AG04449 (cell line): ENCODE measurements around the gene NGEF.
A peak's percentile ranks its signal among the peaks of the same experiment; 100 is the strongest.

Source experiments
- CTCF ChIA-PET: fragments of 350-600 bp; formaldehyde crosslinking; extraction: SDS; loops from one replicate; lab custom pipeline; 2021; ENCODE audit warnings: antibody characterized with exemption; lab: Yijun Ruan, JAX
- POLR2A ChIA-PET: fragments of 400-600, 350-600 bp; formaldehyde crosslinking; extraction: SDS; loops from one replicate; lab custom pipeline; 2020; ENCODE audit warnings: antibody characterized with exemption, inconsistent platforms; lab: Yijun Ruan, JAX
- DNase-seq: peaks from one replicate; pipeline ENCODE4 v3.0.0-alpha.2; 2010; ENCODE audit warnings: low read depth, low spot score
- H3K4me3 ChIP-seq: 2 replicates; pipeline ENCODE4 v1.5.1; 2011; ENCODE audit warnings: low read depth, mild to moderate bottlenecking, control low read depth, low read length
- TF ChIP-seq, protein P1 (sequence below): IDR thresholded peaks from one replicate; pipeline ENCODE4 v1.5.1; 2011; ENCODE audit warnings: mild to moderate bottlenecking, moderate library complexity, low read length, control low read depth, inconsistent platforms; ENCODE audit not compliant: insufficient read depth; ENCODE audit errors: missing control alignments

Gene NGEF

DNA sequence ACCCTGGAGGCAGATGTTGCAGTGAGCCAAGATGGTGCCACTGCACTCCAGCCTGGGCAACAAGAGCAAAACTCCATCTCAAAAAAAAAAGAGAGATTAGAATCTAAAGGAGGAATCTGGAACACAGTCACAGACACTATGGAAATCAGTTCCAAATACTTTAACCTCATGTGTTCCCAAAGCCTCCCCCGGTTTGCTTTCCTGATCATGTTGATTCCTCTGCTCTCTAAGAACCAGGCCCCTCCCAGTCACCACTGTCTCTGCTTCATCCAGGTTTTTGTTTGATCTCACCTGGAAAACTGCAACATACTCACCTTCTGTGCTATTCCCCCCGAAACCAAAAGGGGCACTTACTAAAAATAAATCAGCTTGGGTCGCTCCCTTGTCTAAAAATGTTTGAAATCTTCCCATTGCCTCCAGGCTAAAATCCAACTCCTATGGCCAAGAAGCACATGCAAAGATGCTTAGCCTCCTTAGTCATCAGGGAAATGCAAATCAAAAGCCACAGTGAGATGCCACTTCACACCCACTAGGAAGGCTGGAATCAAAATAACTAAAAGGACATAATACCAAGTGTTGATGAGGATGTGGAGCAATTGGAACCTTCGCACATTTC is 13.2 kb upstream of the NGEF start:
- TF ChIP-seq, protein P1, sequence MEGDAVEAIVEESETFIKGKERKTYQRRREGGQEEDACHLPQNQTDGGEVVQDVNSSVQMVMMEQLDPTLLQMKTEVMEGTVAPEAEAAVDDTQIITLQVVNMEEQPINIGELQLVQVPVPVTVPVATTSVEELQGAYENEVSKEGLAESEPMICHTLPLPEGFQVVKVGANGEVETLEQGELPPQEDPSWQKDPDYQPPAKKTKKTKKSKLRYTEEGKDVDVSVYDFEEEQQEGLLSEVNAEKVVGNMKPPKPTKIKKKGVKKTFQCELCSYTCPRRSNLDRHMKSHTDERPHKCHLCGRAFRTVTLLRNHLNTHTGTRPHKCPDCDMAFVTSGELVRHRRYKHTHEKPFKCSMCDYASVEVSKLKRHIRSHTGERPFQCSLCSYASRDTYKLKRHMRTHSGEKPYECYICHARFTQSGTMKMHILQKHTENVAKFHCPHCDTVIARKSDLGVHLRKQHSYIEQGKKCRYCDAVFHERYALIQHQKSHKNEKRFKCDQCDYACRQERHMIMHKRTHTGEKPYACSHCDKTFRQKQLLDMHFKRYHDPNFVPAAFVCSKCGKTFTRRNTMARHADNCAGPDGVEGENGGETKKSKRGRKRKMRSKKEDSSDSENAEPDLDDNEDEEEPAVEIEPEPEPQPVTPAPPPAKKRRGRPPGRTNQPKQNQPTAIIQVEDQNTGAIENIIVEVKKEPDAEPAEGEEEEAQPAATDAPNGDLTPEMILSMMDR: no peak
- POLR2A ChIA-PET: no interaction called here
- peak; percentile 24 for DNase-seq
- no peak overlapping the region for H3K4me3 ChIP-seq
- CTCF ChIA-PET: no interaction called here

DNA sequence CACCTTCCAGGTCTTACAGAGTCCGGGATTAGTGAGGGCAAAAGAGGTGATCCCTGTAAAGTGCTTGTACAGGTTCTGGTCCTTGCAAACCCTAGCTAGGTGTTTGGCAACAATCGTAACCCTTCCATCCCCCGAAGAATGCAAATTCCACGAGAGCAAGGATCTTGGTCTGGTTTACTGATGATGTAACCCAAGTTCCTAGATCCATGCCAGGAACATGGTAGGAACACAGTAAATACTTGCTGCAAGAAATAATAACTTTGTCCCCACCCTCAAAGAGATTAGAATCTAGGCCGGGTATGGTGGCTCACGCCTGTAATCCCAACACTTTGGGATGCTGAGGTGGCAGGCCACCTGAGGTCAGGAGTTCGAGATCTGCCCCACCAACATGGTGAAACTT is 12.7 kb upstream of the NGEF start:
- ChIA-PET CTCF (no interaction called here), POLR2A (no interaction called here)
- DNase-seq: no peak
- TF ChIP-seq, protein P1: no peak
- H3K4me3 ChIP-seq: no peak overlapping the region

DNA sequence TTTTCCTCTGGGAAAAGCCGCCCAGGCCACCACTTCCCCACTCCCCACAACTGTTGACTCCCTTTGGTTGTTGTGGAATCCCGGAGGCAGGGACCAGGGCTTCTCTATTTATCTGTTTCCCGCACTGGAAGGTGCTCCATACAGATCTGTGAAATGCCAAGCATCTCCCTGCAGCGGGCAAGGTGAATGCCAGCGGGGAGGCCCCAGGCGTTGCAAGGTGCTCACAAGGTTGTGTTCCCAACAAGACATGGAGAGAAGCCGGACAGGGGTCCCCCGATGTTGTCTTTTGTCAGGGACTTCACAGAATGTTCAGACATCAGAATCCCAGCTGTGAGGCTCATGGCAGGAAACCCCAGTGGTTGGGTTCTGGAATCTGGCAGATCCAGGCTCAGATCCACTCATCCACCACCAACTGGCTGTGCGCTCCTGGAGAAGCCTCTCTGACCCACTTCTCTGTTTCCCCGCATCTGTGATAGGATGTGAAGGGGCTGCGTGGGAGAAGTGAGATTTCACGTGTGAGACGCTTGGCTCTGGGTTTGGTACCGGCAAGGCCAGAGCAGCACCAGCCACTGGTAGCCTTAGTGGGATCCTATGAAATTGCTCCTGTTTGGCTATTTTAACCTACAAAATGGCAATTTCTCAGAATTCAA is 10.8 kb upstream of the NGEF start:
- no peak overlapping the region for H3K4me3 ChIP-seq
- no peak for DNase-seq
- CTCF ChIA-PET: interaction anchor here (1.2 kb wide), 1 partner anchor 16 kb away, joined by 3 read pairs; no protein-coding TSS in a partner anchor
- TF ChIP-seq, protein P1: no peak
- POLR2A ChIA-PET: no interaction called here

DNA sequence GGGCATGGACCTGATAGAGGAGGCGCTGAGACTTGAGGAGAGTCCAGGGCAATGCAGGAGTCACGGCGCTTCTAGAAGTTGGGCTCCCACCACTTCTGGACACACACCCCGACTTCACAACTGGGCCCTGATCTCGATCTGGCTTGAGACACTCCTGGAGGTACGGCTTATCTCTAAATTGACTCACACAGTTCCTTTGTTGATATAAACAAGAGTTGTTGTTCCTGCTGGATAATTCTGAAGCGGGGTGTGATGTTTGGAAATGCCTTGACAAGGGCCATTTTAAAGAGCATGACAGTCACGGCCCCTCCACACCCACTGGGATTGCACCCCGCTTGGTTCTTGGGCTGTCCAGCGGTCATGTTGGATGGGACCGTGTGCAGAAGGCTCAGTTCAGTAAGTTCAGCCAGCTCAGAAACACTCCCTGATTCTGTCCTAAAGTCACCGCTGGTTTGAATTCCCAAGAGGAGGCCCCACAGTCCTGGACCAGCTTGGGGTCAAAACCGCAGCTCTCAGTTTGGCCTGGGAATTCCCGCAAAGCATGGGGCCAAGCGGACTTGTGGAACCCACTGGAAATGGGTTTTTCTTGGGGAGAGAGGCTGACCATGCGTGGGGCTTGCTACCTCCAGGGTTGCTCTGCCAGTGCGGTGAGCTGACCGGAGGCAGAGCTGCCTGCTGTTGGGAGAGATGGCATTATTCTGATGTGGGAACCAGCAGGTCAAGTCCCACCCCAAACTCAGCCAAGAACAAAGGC is 10.1 kb upstream of the NGEF start:
- DNase-seq: no peak
- ChIA-PET CTCF (interaction anchor here (1.2 kb wide), 1 partner anchor 15 kb away, joined by 3 read pairs; no protein-coding TSS in a partner anchor), POLR2A (no interaction called here)
- TF ChIP-seq, protein P1: no peak
- no peak overlapping the region for H3K4me3 ChIP-seq

DNA sequence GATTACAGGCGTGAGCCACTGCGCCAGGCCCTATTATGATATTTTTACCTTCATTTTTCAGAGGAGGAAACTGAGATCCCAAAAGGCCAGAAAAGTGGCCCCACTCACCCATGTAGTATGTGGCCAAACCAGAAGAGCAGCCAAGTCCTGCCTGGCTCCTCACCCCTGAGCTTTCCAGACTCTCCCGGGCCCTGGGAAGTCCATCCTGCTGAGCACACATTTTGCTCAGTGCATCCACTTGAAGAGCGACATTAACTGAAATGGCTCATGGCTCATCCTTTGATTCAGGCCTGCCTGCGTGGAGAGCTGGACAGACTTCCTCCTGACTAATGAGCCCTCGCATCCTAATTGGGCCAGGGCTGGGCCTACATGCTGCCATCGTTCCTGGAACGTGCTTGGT is 9.5 kb upstream of the NGEF start:
- DNase-seq: no peak
- H3K4me3 ChIP-seq: no peak overlapping the region
- ChIA-PET POLR2A (no interaction called here), CTCF (no interaction called here)
- TF ChIP-seq, protein P1: no peak

DNA sequence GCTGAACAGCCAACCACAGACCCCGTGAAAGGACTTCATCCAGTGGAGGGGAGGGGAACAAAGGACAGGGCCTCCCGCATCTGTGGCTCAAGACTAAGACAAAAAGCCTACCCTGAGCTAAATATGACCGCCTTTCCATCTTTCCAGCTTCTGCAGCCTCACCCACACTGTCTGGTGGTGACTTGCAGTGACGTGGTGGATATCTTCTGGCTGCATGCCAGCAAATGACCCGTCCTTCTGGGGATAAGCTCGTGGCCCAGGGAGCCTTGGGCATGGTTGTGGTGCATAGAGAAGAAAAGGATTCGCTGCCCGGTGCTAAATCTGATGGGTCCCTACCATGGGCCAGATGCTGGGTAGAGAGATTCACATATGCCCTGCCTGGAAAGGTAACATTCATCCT is 8.7 kb upstream of the NGEF start:
- TF ChIP-seq, protein P1: no peak
- no peak for DNase-seq
- no peak overlapping the region for H3K4me3 ChIP-seq
- ChIA-PET CTCF (no interaction called here), POLR2A (no interaction called here)
